Measurements from ENCODE around the gene EMILIN2. TPM values are rescaled to one million over a fixed set of nuclear protein-coding genes. Genes with fewer than 3 reads are reported as not detected.

EMILIN2 gene
- total and polyA plus RNA-seq, 2 donors = 15.7 to 17.0 TPM

GRCh38 chr18:2960983-2961696, 114.3 kb downstream of the EMILIN2 start:
- Histone ChIP-seq H3K4me1 (ENCODE audit: insufficient read depth) (no peaks in the 10 kb centered on the region), H3K4me3 (ENCODE audit: low read depth, low read length) (no peak overlapping the region), H3K27ac (ENCODE audit: low read depth) (peak overlapping the region; percentile 58), H3K36me3 (ENCODE audit: insufficient read depth) (peaks cover 2% of the 10 kb centered on the region)
- DNase-seq (ENCODE audit: extremely low spot score) = no peak
- 66% methylated on average over 7 of the region's 7 CpGs for WGBS

GRCh38 chr18:2961821-2962220, 115.0 kb downstream of the EMILIN2 start:
- no peak for DNase-seq (ENCODE audit: extremely low spot score)
- Histone ChIP-seq H3K36me3 (ENCODE audit: insufficient read depth) (peaks cover 2% of the 10 kb centered on the region), H3K27ac (ENCODE audit: low read depth) (no peak overlapping the region), H3K4me1 (ENCODE audit: insufficient read depth) (no peaks in the 10 kb centered on the region), H3K4me3 (ENCODE audit: low read depth, low read length) (no peak overlapping the region)
- 45% methylated on average over 4 of the region's 4 CpGs for WGBS

GRCh38 chr18:2963048-2963447, 116.2 kb downstream of the EMILIN2 start:
- no peak for DNase-seq (ENCODE audit: extremely low spot score)
- Histone ChIP-seq H3K4me1 (ENCODE audit: insufficient read depth) (no peaks in the 10 kb centered on the region), H3K4me3 (ENCODE audit: low read depth, low read length) (no peak overlapping the region), H3K27ac (ENCODE audit: low read depth) (no peak overlapping the region), H3K36me3 (ENCODE audit: insufficient read depth) (no peaks in the 10 kb centered on the region)
- WGBS = 89% methylated on average over 3 of the region's 3 CpGs

- no peak overlapping the region for H3K4me3 ChIP-seq (ENCODE audit: low read depth, low read length)
- DNase-seq (ENCODE audit: extremely low spot score) = no peak
- H3K36me3 ChIP-seq (ENCODE audit: insufficient read depth) = no peaks in the 10 kb centered on the region
- 77% methylated on average over 8 of the region's 8 CpGs for WGBS
- H3K4me1 ChIP-seq (ENCODE audit: insufficient read depth) = peaks cover 3% of the 10 kb centered on the region
- H3K27ac ChIP-seq (ENCODE audit: low read depth) = no peak overlapping the region
These were observed 117.7 kb downstream of the EMILIN2 start for GRCh38 chr18:2964361-2965010.

Other genes starting within 250 kb of the EMILIN2 start
- 349 TPM for gene SMCHD1, start 191.3 kb upstream of the EMILIN2 start, total RNA-seq
- 20.7 TPM for gene SMCHD1, start 191.3 kb upstream of the EMILIN2 start, polyA plus RNA-seq
- 32.2 TPM for gene LPIN2, start 166.1 kb downstream of the EMILIN2 start, total RNA-seq
- 17.6 TPM for gene LPIN2, start 166.1 kb downstream of the EMILIN2 start, polyA plus RNA-seq

Data from urinary bladder (tissue), 4 donors.